Urothelium cell line (cell line): ENCODE data around the gene ZSCAN21.
"Not testable (repeated sequence)": the region's sequence is repeated elsewhere in the genome, so short reads cannot be mapped to it uniquely, and the experiment has no call there.

Experiments used
- DNase-seq: peaks from one replicate; pipeline ENCODE4 v3.0.0; 2011; ENCODE audit warnings: low spot score, mixed read lengths
- FAIRE-seq: peaks from 2 replicates; lab custom pipeline; 2011; peaks lifted over from hg19 to GRCh38; lab: Jason Lieb, UNC

The ZSCAN21 gene

GRCh38 chr7:100049441-100050291 lies at the start of gene ZSCAN21:
Gene ZSCAN21 (plus strand): TSS chr7:100049774. CDS start chr7:100057007, 7,233 bp downstream.
- DNase-seq (peak; percentile 98), FAIRE-seq (peak; percentile 62)

- no peak for FAIRE-seq
Observed at GRCh38 chr7:100000239-100000638, 49.3 kb upstream of the ZSCAN21 start.

GRCh38 chr7:100003711-100004661 lies 45.6 kb upstream of the ZSCAN21 start:
- DNase-seq (no peak), FAIRE-seq (no peak)

More at GRCh38 chr7:100000239-100000638, 49.3 kb upstream of the ZSCAN21 start:
- no peak for DNase-seq

GRCh38 chr7:100007887-100008286 lies 41.7 kb upstream of the ZSCAN21 start:
- FAIRE-seq (no peak), DNase-seq (no peak)

GRCh38 chr7:100008525-100008924 lies 41.0 kb upstream of the ZSCAN21 start:
- DNase-seq = no peak
- FAIRE-seq = no peak

GRCh38 chr7:100009952-100010351 lies 39.6 kb upstream of the ZSCAN21 start:
- DNase-seq, FAIRE-seq: not testable (repeated sequence)

GRCh38 chr7:100010901-100011300 lies 38.7 kb upstream of the ZSCAN21 start:
- FAIRE-seq = peak; percentile 20
- no peak for DNase-seq

- no peak for DNase-seq
- FAIRE-seq = no peak
Observed at GRCh38 chr7:100011516-100011915, 38.1 kb upstream of the ZSCAN21 start.

- peak; percentile 47 for DNase-seq
- not testable (repeated sequence) for FAIRE-seq
Observed at GRCh38 chr7:100012385-100013327, 36.9 kb upstream of the ZSCAN21 start.

GRCh38 chr7:100013328-100013676 lies 36.3 kb upstream of the ZSCAN21 start:
- no peak for FAIRE-seq
- DNase-seq = no peak

- peak; percentile 99 for DNase-seq
- no peak for FAIRE-seq
Observed at GRCh38 chr7:100015232-100016214, 34.1 kb upstream of the ZSCAN21 start, which contains the start of gene ZKSCAN1. Gene ZKSCAN1 (plus strand): TSS chr7:100015596. CDS start chr7:100023507, 7,911 bp downstream.

- DNase-seq (no peak), FAIRE-seq (no peak)
Observed at GRCh38 chr7:100016215-100016901, 33.2 kb upstream of the ZSCAN21 start.

- DNase-seq (no peak), FAIRE-seq (no peak)
Observed at GRCh38 chr7:100017300-100017699, 32.3 kb upstream of the ZSCAN21 start.

- FAIRE-seq (no peak), DNase-seq (no peak)
Observed at GRCh38 chr7:100017875-100018274, 31.7 kb upstream of the ZSCAN21 start.

- no peak for FAIRE-seq
- no peak for DNase-seq
Observed at GRCh38 chr7:100019908-100020307, 29.7 kb upstream of the ZSCAN21 start.

GRCh38 chr7:100021297-100021696 lies 28.3 kb upstream of the ZSCAN21 start:
- DNase-seq (no peak), FAIRE-seq (no peak)

- DNase-seq = no peak
- no peak for FAIRE-seq
Observed at GRCh38 chr7:100022621-100023020, 27.0 kb upstream of the ZSCAN21 start.

GRCh38 chr7:100023526-100023925 lies 26.0 kb upstream of the ZSCAN21 start:
- DNase-seq = no peak
- FAIRE-seq = no peak
